K562 (cell line): Measurements from ENCODE around the gene PLA2G4C. TPM values are rescaled to one million over a fixed set of nuclear protein-coding genes. Genes with fewer than 3 reads are reported as not detected.

Experiments used
- ARHGAP35 ChIP-seq: fragments of 450-650 bp; IDR thresholded peaks from 2 replicates; pipeline ENCODE4 v1.6.1; 2018; ENCODE audit not compliant: partially characterized antibody
- BRCA1 ChIP-seq, 2 experiments: fragments of 450-650 bp in 1 of 2; sonication (generic) in 1 of 2; formaldehyde crosslinking in 1 of 2; IDR thresholded peaks; 2 replicates each; pipeline versions ENCODE4 v1.5.0 to v1.6.1; 2017 to 2020; ENCODE audit warnings: mild to moderate bottlenecking in 1 of 2, missing genetic modification reagents in 1 of 2
- EHMT2 ChIP-seq: fragments of 450-650 bp; IDR thresholded peaks from 2 replicates; pipeline ENCODE4 v1.6.1; 2018; ENCODE audit warnings: antibody characterized with exemption
- FOXJ2 ChIP-seq: fragments of 200-800 bp; sonication (Bioruptor generic); IDR thresholded peaks from 2 replicates; pipeline ENCODE4 v1.6.1; 2016; ENCODE audit warnings: missing genetic modification characterization, missing compliant biosample characterization
- MAFK ChIP-seq: IDR thresholded peaks from 2 replicates; pipeline ENCODE4 v1.6.1; 2011; ENCODE audit warnings: low read length, improper control_type of control experiment
- NUFIP1 ChIP-seq: fragments of 450-650 bp; IDR thresholded peaks from 2 replicates; pipeline ENCODE4 v1.6.1; 2018; ENCODE audit not compliant: partially characterized antibody
- polyA plus RNA-seq, 8 experiments: library from polyadenylated mRNA; depleted of rRNA in 4 of 8; stranded (reverse) in 5 of 8; unstranded in 3 of 8; fragments of >200 nt; fragmentation: Nextera tagmentation in 2 of 8; fragmentation: Illumina TruSeq in 1 of 8; extraction: Ambion mirVana in 2 of 8; extraction: Trizol in 1 of 8; gene quantifications; 2 replicates each; pipeline versions ENCODE4 v1.2.1 to v1.2.3, GENCODE V29; 2011 to 2014; ENCODE audit warnings: inconsistent platforms in 1 of 8, missing spikeins in 1 of 8
- total RNA-seq, 7 experiments: library from RNA; depleted of rRNA in 6 of 7; stranded (reverse); fragments of >200 nt in 6 of 7; fragmentation: Illumina TruSeq in 2 of 7; extraction: Trizol in 2 of 7; gene quantifications; 2 replicates each; pipeline versions ENCODE4 v1.2.1 to v1.2.3, GENCODE V29; 2011 to 2021; ENCODE audit warnings: low replicate concordance in 1 of 7
- TF ChIP-seq, protein P1 (sequence below), 2 experiments: fragments of 450-650 bp in 1 of 2; sonication (generic) in 1 of 2; formaldehyde crosslinking in 1 of 2; IDR thresholded peaks; 2 replicates each; pipeline versions ENCODE4 v1.7.1 to v1.9.0; 2016 to 2022; ENCODE audit warnings: inconsistent platforms in 1 of 2, mild to moderate bottlenecking in 1 of 2, missing genetic modification reagents in 1 of 2
- TF ChIP-seq, protein P2 (sequence below): fragments of 200-800 bp; sonication (Bioruptor generic); IDR thresholded peaks from 2 replicates; pipeline ENCODE4 v1.6.1; 2017; ENCODE audit warnings: missing genetic modification characterization, missing compliant biosample characterization
- TF ChIP-seq, protein P3 (sequence below): sonication (generic); formaldehyde crosslinking; IDR thresholded peaks from 2 replicates; pipeline ENCODE4 v1.8.0; 2022; ENCODE audit warnings: missing genetic modification reagents, mild to moderate bottlenecking, moderate library complexity, borderline replicate concordance
- TF ChIP-seq, protein P4 (sequence below): sonication (generic); IDR thresholded peaks from 2 replicates; pipeline ENCODE4 v1.6.1; 2016

Gene PLA2G4C
- total and polyA plus RNA-seq, 9 of the 15 experiments (the other 6 are each of a cell fraction or from before 2014, with no cell fraction given): 0.27 to 0.35 (median 0.35) TPM; not detected in 6

DNA sequence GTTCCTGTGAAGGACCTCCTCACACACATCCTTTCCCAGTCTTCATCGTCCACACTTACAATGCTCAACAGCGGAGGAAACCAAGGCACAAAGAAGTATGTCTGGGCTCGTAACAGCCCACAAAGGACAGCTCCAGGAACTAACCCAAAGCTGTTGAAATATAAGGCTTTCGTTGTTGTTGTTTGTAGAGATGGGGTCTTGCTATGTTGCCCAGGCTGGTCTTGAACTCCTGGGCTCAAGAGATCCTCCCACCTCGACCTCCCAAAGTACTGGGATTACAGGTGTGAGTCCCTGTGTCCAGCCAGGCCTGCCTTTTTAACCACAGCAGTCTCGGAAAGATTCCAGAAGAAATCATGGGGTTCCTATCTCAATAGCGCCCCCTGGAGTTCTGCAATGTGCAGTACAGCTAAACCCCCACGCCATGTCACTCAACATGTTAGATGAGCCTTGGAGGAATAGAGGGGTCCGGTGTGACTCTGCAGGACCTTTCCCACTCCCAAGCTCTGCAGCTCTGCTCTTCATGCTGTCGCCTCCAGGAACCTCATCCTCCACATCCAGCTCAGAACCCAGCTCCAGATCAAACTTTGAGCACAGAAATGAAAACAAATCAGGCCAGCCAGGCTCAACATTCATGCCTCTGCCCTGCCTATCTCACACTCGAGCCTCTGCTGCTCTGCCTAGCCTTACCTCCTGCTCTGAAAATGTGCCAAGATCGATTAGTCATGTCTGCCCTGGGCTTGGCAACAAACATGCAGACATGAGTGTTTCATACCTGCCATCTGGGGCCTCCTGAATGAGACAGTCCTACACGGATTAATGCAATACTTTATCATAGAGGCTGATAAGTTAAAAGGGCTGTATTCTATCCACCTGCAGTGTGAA lies 7.5 kb downstream of the PLA2G4C start (continued):
- TF ChIP-seq, protein P1, sequence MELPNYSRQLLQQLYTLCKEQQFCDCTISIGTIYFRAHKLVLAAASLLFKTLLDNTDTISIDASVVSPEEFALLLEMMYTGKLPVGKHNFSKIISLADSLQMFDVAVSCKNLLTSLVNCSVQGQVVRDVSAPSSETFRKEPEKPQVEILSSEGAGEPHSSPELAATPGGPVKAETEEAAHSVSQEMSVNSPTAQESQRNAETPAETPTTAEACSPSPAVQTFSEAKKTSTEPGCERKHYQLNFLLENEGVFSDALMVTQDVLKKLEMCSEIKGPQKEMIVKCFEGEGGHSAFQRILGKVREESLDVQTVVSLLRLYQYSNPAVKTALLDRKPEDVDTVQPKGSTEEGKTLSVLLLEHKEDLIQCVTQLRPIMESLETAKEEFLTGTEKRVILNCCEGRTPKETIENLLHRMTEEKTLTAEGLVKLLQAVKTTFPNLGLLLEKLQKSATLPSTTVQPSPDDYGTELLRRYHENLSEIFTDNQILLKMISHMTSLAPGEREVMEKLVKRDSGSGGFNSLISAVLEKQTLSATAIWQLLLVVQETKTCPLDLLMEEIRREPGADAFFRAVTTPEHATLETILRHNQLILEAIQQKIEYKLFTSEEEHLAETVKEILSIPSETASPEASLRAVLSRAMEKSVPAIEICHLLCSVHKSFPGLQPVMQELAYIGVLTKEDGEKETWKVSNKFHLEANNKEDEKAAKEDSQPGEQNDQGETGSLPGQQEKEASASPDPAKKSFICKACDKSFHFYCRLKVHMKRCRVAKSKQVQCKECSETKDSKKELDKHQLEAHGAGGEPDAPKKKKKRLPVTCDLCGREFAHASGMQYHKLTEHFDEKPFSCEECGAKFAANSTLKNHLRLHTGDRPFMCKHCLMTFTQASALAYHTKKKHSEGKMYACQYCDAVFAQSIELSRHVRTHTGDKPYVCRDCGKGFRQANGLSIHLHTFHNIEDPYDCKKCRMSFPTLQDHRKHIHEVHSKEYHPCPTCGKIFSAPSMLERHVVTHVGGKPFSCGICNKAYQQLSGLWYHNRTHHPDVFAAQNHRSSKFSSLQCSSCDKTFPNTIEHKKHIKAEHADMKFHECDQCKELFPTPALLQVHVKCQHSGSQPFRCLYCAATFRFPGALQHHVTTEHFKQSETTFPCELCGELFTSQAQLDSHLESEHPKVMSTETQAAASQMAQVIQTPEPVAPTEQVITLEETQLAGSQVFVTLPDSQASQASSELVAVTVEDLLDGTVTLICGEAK (IDR thresholded peaks at IDR 0.05): no peak
- TF ChIP-seq, protein P1 (CRISPR knock-in tag; IDR thresholded peaks at IDR 0.05): no peak
- TF ChIP-seq BRCA1 (IDR thresholded peaks at IDR 0.05): no peak
- TF ChIP-seq BRCA1 (CRISPR knock-in tag; IDR thresholded peaks at IDR 0.05): no peak
- 0 out of 2 replicates have a peak, but pooled peaks have one; percentile 25 for TF ChIP-seq EHMT2
- TF ChIP-seq MAFK: 0 out of 2 replicates have a peak, but pooled peaks have one; percentile 3
- TF ChIP-seq FOXJ2 (tag): no peak
- TF ChIP-seq, protein P2, sequence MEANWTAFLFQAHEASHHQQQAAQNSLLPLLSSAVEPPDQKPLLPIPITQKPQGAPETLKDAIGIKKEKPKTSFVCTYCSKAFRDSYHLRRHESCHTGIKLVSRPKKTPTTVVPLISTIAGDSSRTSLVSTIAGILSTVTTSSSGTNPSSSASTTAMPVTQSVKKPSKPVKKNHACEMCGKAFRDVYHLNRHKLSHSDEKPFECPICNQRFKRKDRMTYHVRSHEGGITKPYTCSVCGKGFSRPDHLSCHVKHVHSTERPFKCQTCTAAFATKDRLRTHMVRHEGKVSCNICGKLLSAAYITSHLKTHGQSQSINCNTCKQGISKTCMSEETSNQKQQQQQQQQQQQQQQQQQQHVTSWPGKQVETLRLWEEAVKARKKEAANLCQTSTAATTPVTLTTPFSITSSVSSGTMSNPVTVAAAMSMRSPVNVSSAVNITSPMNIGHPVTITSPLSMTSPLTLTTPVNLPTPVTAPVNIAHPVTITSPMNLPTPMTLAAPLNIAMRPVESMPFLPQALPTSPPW (CRISPR knock-in tag): no peak
- TF ChIP-seq, protein P3, sequence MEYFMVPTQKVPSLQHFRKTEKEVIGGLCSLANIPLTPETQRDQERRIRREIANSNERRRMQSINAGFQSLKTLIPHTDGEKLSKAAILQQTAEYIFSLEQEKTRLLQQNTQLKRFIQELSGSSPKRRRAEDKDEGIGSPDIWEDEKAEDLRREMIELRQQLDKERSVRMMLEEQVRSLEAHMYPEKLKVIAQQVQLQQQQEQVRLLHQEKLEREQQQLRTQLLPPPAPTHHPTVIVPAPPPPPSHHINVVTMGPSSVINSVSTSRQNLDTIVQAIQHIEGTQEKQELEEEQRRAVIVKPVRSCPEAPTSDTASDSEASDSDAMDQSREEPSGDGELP (CRISPR knock-in tag): peak; percentile 25; the same call in 1 of the 2 replicates
- TF ChIP-seq ARHGAP35: no peak
- TF ChIP-seq, protein P4, sequence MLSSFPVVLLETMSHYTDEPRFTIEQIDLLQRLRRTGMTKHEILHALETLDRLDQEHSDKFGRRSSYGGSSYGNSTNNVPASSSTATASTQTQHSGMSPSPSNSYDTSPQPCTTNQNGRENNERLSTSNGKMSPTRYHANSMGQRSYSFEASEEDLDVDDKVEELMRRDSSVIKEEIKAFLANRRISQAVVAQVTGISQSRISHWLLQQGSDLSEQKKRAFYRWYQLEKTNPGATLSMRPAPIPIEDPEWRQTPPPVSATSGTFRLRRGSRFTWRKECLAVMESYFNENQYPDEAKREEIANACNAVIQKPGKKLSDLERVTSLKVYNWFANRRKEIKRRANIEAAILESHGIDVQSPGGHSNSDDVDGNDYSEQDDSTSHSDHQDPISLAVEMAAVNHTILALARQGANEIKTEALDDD: no peak
- TF ChIP-seq NUFIP1: no peak
